Suprapubic skin (tissue), 3 donors: ENCODE results near the gene CYP51A1.

Experiments
- POLR2AphosphoS5 ChIP-seq, 3 donors: sonication (generic); formaldehyde crosslinking; IDR thresholded peaks; one replicate each; pipeline ENCODE4 v1.6.1; 2017; ENCODE audit warnings: antibody characterized with exemption in 3 of 3
- TF ChIP-seq, protein P1 (sequence below), 2 donors: fragments of 200-600 bp in 1 of 2; fragments of 450-650 bp in 1 of 2; sonication (generic) in 1 of 2; IDR thresholded peaks; one replicate each; pipeline ENCODE4 v1.5.1; 2016 to 2019; ENCODE audit warnings: antibody characterized with exemption in 2 of 2, mild to moderate bottlenecking in 1 of 2, moderate library complexity in 1 of 2

DNA sequence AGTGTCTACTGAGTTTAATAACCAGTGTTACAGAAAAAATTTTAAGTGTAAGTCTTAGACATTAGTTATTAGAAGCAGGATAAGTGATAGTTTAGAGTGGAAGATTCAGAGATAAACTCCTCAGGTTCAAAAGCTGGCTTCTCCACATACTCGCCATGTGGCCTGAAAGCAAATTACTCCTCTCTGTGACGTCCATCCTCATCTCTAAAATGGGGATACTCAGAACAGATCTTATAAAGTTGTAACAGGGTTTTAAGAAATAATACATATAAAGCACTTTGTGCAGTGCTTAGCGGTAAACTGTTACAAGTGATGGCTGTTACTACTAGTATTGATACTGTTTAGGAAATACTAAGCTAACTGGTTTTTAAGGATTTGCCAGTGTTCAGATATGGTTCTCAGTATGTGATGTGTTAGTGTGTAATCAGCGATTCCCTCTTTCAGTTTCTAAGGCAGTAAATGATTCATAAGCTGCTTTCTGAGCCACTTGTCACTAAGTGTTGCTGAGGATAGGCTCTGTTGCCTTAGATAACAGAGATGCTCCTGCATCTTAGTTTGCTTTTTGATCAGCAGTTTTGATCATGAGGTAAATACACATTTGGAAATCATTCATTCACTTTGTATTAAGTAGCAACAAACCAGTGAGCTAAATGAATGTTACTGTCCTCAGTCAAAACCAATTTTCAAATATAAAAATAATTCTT is 58.7 kb downstream of the CYP51A1 start:
- TF ChIP-seq POLR2AphosphoS5 (IDR thresholded peaks at IDR 0.05) = no peak
- TF ChIP-seq, protein P1, sequence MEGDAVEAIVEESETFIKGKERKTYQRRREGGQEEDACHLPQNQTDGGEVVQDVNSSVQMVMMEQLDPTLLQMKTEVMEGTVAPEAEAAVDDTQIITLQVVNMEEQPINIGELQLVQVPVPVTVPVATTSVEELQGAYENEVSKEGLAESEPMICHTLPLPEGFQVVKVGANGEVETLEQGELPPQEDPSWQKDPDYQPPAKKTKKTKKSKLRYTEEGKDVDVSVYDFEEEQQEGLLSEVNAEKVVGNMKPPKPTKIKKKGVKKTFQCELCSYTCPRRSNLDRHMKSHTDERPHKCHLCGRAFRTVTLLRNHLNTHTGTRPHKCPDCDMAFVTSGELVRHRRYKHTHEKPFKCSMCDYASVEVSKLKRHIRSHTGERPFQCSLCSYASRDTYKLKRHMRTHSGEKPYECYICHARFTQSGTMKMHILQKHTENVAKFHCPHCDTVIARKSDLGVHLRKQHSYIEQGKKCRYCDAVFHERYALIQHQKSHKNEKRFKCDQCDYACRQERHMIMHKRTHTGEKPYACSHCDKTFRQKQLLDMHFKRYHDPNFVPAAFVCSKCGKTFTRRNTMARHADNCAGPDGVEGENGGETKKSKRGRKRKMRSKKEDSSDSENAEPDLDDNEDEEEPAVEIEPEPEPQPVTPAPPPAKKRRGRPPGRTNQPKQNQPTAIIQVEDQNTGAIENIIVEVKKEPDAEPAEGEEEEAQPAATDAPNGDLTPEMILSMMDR (IDR thresholded peaks at IDR 0.05) = no peak
